Cardiac muscle cell (in vitro differentiated cells and primary cell): ENCODE results near the gene CTSD. TPM values are rescaled to one million over a fixed set of nuclear protein-coding genes. Genes with fewer than 3 reads are reported as not detected.

Source experiments
- DNase-seq, 2 donors: peaks; one replicate each; pipeline versions ENCODE4 v3.0.0 to v3.0.0-alpha.2; 2010 to 2017; ENCODE audit warnings: low read depth in 1 of 2, low spot score in 1 of 2
- H3K27ac ChIP-seq: fragments of 200-600 bp; sonication (generic); 2 replicates; pipeline ENCODE4 v1.5.1; 2016
- H3K27me3 ChIP-seq: fragments of 200-600 bp; sonication (generic); 2 replicates; pipeline ENCODE4 v1.6.0; 2016; ENCODE audit warnings: control low read depth
- H3K36me3 ChIP-seq: fragments of 200-600 bp; sonication (generic); 2 replicates; pipeline ENCODE4 v1.5.1; 2016; ENCODE audit warnings: control low read depth
- H3K4me1 ChIP-seq: fragments of 200-600 bp; sonication (generic); 2 replicates; pipeline ENCODE4 v1.8.1; 2017; ENCODE audit warnings: low read depth, mild to moderate bottlenecking, mixed run types
- H3K4me3 ChIP-seq: fragments of 200-600 bp; sonication (generic); 2 replicates; pipeline ENCODE4 v1.5.1; 2016; ENCODE audit warnings: mild to moderate bottlenecking
- H3K9me3 ChIP-seq: fragments of 200-600 bp; sonication (generic); 2 replicates; pipeline ENCODE4 v1.5.1; 2017; ENCODE audit warnings: low read depth, mild to moderate bottlenecking, control low read depth
- polyA plus RNA-seq: library from polyadenylated mRNA; unstranded; fragments of >200 nt; fragmentation: Nextera tagmentation; extraction: Ambion mirVana; gene quantifications from 2 replicates; pipeline ENCODE4 v1.2.1, GENCODE V29; 2016
- total RNA-seq: library from RNA; depleted of rRNA; stranded (reverse); fragments of >200 nt; gene quantifications from 2 replicates; pipeline ENCODE4 v1.2.3, GENCODE V29; 2016
- TF ChIP-seq, protein P1 (sequence below): IDR thresholded peaks from 2 replicates; pipeline ENCODE4 v1.5.1; 2012; ENCODE audit warnings: low read depth, mild to moderate bottlenecking, low read length

Gene CTSD
- total and polyA plus RNA-seq, 2 experiments from 2014 or later = 221 to 258 TPM

GRCh38 chr11:1749395-1750351 is 14.1 kb downstream of the CTSD start:
- Histone ChIP-seq H3K27me3 (peaks cover 44% of the 10 kb centered on the region), H3K9me3 (no peaks in the 10 kb centered on the region), H3K4me1 (peaks cover 5% of the 10 kb centered on the region), H3K36me3 (peaks cover 5% of the 10 kb centered on the region), H3K27ac (no peak overlapping the region), H3K4me3 (peak overlapping the region; percentile 35)
- peak in 1 of 2 donors; percentile 81 for DNase-seq
- TF ChIP-seq, protein P1, sequence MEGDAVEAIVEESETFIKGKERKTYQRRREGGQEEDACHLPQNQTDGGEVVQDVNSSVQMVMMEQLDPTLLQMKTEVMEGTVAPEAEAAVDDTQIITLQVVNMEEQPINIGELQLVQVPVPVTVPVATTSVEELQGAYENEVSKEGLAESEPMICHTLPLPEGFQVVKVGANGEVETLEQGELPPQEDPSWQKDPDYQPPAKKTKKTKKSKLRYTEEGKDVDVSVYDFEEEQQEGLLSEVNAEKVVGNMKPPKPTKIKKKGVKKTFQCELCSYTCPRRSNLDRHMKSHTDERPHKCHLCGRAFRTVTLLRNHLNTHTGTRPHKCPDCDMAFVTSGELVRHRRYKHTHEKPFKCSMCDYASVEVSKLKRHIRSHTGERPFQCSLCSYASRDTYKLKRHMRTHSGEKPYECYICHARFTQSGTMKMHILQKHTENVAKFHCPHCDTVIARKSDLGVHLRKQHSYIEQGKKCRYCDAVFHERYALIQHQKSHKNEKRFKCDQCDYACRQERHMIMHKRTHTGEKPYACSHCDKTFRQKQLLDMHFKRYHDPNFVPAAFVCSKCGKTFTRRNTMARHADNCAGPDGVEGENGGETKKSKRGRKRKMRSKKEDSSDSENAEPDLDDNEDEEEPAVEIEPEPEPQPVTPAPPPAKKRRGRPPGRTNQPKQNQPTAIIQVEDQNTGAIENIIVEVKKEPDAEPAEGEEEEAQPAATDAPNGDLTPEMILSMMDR = no peak

GRCh38 chr11:1748636-1749394 is 14.9 kb downstream of the CTSD start:
- H3K4me3 ChIP-seq = peak overlapping the region; percentile 35
- peaks cover 5% of the 10 kb centered on the region for H3K36me3 ChIP-seq
- peak; percentile 24 to 50 for DNase-seq
- H3K27me3 ChIP-seq = peaks cover 44% of the 10 kb centered on the region
- H3K4me1 ChIP-seq = peaks cover 5% of the 10 kb centered on the region
- H3K27ac ChIP-seq = no peak overlapping the region
- H3K9me3 ChIP-seq = no peaks in the 10 kb centered on the region
- TF ChIP-seq, protein P1 = no peak

DNA sequence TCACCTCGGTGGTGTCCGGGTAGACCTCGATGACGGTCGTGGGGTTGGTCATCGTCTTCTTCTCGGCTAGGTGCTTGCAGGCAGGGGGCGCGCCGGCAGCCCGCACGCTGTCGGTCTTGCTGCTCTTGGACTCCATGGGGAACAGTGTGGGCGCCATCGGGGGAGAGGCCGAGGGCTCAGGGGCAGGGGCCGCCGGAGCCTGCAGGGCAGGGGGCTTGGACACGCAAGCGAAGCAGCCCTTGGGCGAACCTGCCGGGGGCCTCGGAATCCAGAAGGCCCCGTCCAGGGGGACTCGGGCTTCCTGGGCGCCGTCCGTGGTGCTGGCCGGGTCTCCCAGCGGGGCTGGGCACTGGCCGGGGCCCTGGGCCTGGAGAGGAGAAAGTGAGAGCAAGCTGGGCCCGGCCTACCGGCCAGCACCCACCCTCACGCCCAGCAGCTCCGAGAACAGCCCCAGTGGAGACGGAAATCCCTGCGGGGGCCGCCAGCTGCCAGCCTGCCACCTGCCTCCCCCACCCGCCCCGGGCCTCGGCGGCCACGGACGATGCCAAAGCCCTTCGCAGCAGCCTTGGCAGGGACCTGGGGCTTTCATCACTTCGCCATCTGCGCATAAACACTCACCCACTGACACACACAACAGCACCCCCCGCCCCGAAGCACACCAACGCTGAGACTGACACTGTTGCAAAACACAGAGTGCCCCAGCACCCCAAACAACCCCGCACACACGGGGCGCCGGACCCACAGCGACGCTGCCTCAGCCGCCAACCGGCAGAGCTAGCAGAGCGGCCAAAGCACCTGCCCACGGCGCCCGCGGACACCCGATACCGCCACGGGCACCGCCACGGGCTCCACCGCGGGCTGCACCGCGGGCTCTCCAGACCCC is 15.7 kb downstream of the CTSD start:
- H3K27ac ChIP-seq = no peak overlapping the region
- peaks cover 44% of the 10 kb centered on the region for H3K27me3 ChIP-seq
- H3K9me3 ChIP-seq = no peaks in the 10 kb centered on the region
- TF ChIP-seq, protein P1 = no peak
- peaks cover 5% of the 10 kb centered on the region for H3K4me1 ChIP-seq
- no peak for DNase-seq
- H3K36me3 ChIP-seq = peaks cover 3% of the 10 kb centered on the region
- H3K4me3 ChIP-seq = peak overlapping the region; percentile 35

DNA sequence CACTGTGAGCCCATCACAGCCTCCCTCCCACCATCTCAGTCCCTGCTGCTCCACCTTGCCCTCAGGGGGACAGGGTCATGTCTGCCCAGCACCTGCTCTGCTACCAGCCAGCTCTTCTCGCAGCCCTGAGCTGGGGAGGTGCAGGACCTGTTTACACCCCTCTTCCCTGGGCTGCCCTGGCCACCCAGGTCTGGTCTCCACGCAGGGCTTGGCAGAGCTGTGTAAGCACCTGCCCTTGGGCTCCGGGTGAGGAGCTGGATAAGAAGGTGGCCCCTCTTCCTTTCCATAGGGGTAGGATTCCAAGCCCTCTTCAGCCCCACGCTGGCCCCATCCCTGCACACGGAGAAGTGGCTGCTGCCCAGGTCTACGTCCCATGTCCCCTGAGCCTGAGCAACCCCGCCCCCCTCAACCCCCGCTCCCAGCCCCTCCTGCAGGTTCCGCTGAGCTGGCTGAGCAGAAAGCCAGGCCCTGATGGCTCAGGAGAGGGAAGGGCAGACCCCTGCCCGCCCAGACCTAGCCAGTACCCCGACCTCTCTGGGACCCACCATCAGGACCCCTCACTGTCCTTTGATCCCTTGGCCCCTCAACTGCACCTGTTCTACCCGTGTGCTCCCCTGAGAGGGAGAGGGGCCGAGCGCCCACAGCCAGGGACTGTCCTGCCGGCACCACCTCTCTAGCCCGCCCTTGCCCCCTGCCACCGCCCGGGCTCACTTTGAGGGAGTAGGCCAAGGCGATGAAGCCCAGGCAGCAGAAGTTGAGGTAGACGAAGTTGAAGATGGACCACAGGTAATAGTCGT is 16.6 kb downstream of the CTSD start:
- Histone ChIP-seq H3K4me3 (no peak overlapping the region), H3K4me1 (peaks cover 5% of the 10 kb centered on the region), H3K9me3 (no peaks in the 10 kb centered on the region), H3K27me3 (peaks cover 44% of the 10 kb centered on the region), H3K27ac (no peak overlapping the region), H3K36me3 (no peaks in the 10 kb centered on the region)
- TF ChIP-seq, protein P1 = no peak
- no peak for DNase-seq
